Pancreas (tissue), 10 donors: ENCODE data around the gene SH3RF3. TPM values are rescaled to one million over a fixed set of nuclear protein-coding genes. Genes with fewer than 3 reads are reported as not detected.

Experiments
- ATAC-seq, 4 donors: fragments of 200-7000 bp; cut with Tn5 transposase; one replicate each; pipeline versions ENCODE4 v1.8.0 to v1.9.1; 2020; ENCODE audit warnings: mild to moderate bottlenecking in 4 of 4, moderate library complexity in 4 of 4
- DNase-seq, 6 donors: peaks; one replicate each; pipeline ENCODE4 v3.0.0-alpha.2; 2020
- FAIRE-seq: peaks from 2 replicates; lab custom pipeline; 2012; peaks lifted over from hg19 to GRCh38; lab: Jason Lieb, UNC
- H3K27ac ChIP-seq, 4 donors: fragments of 200-600 bp; sonication (generic); 1 replicate in 3 of 4; 2 replicates in 1 of 4; pipeline versions ENCODE4 v1.5.0 to v1.8.0; 2020
- H3K27me3 ChIP-seq, 4 donors: fragments of 200-600 bp; one replicate each; pipeline ENCODE4 v1.8.0; 2021
- H3K36me3 ChIP-seq, 3 donors: fragments of 200-600 bp; sonication (generic) in 1 of 3; one replicate each; pipeline versions ENCODE4 v1.5.0 to v1.8.0; 2020 to 2021
- H3K4me1 ChIP-seq, 3 donors: fragments of 200-600 bp; one replicate each; pipeline ENCODE4 v1.8.0; 2021
- H3K4me3 ChIP-seq, 4 donors: fragments of 200-600 bp; sonication (generic) in 2 of 4; one replicate each; pipeline versions ENCODE4 v1.5.0 to v1.8.0; 2020 to 2021
- H3K9me3 ChIP-seq, 4 donors: fragments of 200-600 bp; one replicate each; pipeline ENCODE4 v1.8.0; 2021
- WGBS, 2 donors: extraction: QIAGEN DNeasy Blood & Tissue Kit; methylation state at CpG; one replicate each; pipeline ENCODE4 v1.1.7; 2013; 5-methylcytosine and 5-hydroxymethylcytosine counted together
- intact Hi-C, 3 donors: fragments of 100-400 bp; cut with DNase I; formaldehyde crosslinking; loops; one replicate each; pipeline versions ENCODE4 v1.11.1 to v1.14.2; 2022
- polyA plus RNA-seq, 2 donors: library from polyadenylated mRNA; stranded (reverse); fragments of 200-250 nt; gene quantifications; one replicate each; pipeline ENCODE4 v1.2.3, GENCODE V29; 2013
- total RNA-seq, 6 donors: library from RNA; stranded (reverse); fragmentation: NEBNext Ultra II Directional in 4 of 6; extraction: Animal tissue kit (Norgen Biotek cat#: 25700) in 4 of 6; gene quantifications; one replicate each; pipeline versions ENCODE4 v1.2.1 to v1.2.4, GENCODE V29; 2021 to 2023
- TF ChIP-seq, protein P1 (sequence below), 4 donors: fragments of 200-600 bp; sonication (generic) in 3 of 4; IDR thresholded peaks; one replicate each; pipeline versions ENCODE4 v1.5.0 to v1.8.0; 2021; ENCODE audit warnings: antibody characterized with exemption in 4 of 4
- donor health status: healthy with polysubstance abuse.
- donor health status: DM: no; HTN: no; CAD: no; lungs with moderate emphysema.
- donor health status: DM: no; HTN: no; CAD: no.
- donor health status: control.
- donor health status: control.
- donor health status: Bipolar disorder and iron deficiency.
- donor health status: DM: yes; HTN: yes; CAD: no.
- donor health status: DM: no; HTN: no; CAD: no.
- donor health status: DM: no; HTN: no; CAD: no.
- donor health status: DM: yes; HTN: yes; CAD: no.

Gene SH3RF3
- total and polyA plus RNA-seq, 8 donors = 1.1 to 3.5 (median 1.8) TPM

DNA sequence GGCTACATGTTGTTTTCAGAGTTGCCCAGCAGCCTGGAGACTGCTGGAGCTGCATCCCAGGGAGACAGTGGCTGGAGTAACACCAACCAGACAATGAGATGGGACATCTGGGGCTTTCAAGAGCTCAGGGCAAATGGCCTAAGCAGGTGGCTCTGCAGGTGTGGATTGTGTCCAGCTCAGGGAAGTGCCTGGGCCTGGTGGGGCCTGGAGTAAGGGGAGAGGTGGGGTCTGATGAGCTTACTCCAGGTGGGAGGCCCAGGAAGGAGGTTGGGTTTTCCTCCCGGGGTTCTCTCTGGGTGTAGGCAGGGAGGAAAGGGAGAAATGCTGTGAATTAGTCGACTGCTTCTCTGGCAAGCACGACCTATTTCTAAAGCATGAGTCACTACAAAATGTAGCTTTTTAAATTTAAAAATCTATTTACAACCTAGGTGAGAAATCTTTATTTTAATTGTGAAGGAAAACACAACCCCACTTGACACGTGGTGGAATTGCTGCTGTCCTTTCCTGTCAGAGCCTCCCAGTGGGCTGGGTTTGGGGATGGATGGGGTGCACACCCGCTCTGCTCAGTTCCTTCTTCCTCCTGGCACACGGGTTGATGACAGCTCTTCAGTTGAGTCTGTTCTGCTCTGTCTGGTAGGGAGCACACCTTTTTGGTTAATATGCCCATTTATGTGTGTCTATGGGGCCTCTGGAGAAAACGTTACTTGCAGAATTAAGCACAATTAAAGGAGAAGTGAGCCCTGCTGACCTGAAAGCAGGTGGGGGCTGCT, 81.6 kb downstream of the SH3RF3 start:
- no peaks in the 10 kb centered on the region for H3K9me3 ChIP-seq
- H3K4me1 ChIP-seq = peaks cover 0 to 6% (median 5%) of the 10 kb centered on the region in 3 donors
- peak in 1 of 4 donors; percentile 35 for ATAC-seq
- 44 to 58% methylated on average over 7 of the region's 7 CpGs for WGBS, 2 donors
- TF ChIP-seq, protein P1, sequence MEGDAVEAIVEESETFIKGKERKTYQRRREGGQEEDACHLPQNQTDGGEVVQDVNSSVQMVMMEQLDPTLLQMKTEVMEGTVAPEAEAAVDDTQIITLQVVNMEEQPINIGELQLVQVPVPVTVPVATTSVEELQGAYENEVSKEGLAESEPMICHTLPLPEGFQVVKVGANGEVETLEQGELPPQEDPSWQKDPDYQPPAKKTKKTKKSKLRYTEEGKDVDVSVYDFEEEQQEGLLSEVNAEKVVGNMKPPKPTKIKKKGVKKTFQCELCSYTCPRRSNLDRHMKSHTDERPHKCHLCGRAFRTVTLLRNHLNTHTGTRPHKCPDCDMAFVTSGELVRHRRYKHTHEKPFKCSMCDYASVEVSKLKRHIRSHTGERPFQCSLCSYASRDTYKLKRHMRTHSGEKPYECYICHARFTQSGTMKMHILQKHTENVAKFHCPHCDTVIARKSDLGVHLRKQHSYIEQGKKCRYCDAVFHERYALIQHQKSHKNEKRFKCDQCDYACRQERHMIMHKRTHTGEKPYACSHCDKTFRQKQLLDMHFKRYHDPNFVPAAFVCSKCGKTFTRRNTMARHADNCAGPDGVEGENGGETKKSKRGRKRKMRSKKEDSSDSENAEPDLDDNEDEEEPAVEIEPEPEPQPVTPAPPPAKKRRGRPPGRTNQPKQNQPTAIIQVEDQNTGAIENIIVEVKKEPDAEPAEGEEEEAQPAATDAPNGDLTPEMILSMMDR (IDR thresholded peaks at IDR 0.05) = no peak
- no peaks in the 10 kb centered on the region for H3K27me3 ChIP-seq
- H3K36me3 ChIP-seq = no peaks in the 10 kb centered on the region
- intact Hi-C loops = no loop called here
- DNase-seq = no peak
- H3K27ac ChIP-seq = peak overlapping the region in 1 of 4 donors; percentile 47
- FAIRE-seq = no peak
- H3K4me3 ChIP-seq = no peak overlapping the region

- Histone ChIP-seq H3K27me3 (no peaks in the 10 kb centered on the region), H3K9me3 (no peaks in the 10 kb centered on the region), H3K4me3 (no peak overlapping the region), H3K27ac (no peak overlapping the region), H3K36me3 (no peaks in the 10 kb centered on the region), H3K4me1 (peaks cover 0 to 6% (median 5%) of the 10 kb centered on the region in 3 donors)
- ATAC-seq = no peak
- no peak for DNase-seq
- TF ChIP-seq, protein P1 (IDR thresholded peaks at IDR 0.05) = no peak
- no peak for FAIRE-seq
- WGBS, 2 donors = 72 to 78% methylated on average over 10 of the region's 10 CpGs
- intact Hi-C loops = no loop called here
These were observed 82.3 kb downstream of the SH3RF3 start for GRCh38 chr2:109211315-109211714.

GRCh38 chr2:109212836-109213563, 84.0 kb downstream of the SH3RF3 start:
- no peaks in the 10 kb centered on the region for H3K36me3 ChIP-seq
- intact Hi-C loops = no loop called here
- H3K4me1 ChIP-seq = peaks cover under 1 to 9% (median 6%) of the 10 kb centered on the region in 3 donors
- H3K27me3 ChIP-seq = no peaks in the 10 kb centered on the region
- no peak for DNase-seq
- 77 to 89% methylated on average over 10 of the region's 10 CpGs for WGBS, 2 donors
- ATAC-seq = no peak
- FAIRE-seq = no peak
- no peak overlapping the region for H3K27ac ChIP-seq
- H3K9me3 ChIP-seq = no peaks in the 10 kb centered on the region
- TF ChIP-seq, protein P1 (IDR thresholded peaks at IDR 0.05) = no peak
- H3K4me3 ChIP-seq = no peak overlapping the region

DNA sequence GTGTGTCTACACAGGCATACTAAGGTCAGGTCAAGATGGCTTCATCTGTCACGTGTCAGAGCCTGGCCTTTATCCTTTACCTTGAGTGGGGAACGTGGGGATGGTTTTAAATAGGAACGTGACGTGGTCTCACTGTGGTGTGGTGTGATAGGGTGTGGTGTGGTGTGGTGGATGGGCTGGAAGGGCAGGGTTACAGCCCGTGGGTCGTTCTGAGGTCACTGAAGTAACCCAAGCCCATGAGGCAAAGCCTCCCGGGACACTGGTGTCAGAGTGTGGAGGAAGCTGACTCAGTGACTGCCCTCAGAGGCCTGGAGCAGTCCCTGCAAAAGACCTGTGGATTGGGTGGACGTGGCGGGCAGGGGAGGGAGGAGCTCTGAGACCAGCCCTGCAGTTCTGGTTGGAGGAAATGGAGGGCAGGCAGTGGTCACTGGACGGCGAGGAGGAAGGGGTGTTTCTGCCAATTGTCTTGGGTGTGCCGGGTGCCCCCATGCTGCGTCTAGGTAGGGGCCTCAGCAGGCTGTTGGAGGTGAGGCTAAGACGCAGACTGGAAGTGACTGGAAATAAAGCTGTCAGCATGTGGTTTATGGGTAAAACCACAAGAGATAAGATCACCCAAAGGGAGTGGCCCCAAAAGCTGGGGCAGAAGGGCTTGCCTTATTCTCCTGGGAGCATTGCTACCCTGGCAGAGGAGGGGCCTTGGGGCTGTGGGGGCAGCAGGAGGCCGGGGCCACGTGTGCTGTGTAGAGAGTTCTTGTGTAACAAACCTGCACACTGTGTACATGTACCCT, 84.8 kb downstream of the SH3RF3 start:
- H3K27me3 ChIP-seq = no peaks in the 10 kb centered on the region
- no peak overlapping the region for H3K27ac ChIP-seq
- no peak overlapping the region for H3K4me3 ChIP-seq
- intact Hi-C loops = no loop called here
- WGBS, 2 donors = 64 to 73% methylated on average over 16 of the region's 16 CpGs
- TF ChIP-seq, protein P1 (IDR thresholded peaks at IDR 0.05) = no peak
- ATAC-seq (peak in 3 of 4 donors; percentile 24 to 43 (median 37)), FAIRE-seq (no peak), DNase-seq (no peak)
- H3K36me3 ChIP-seq = no peaks in the 10 kb centered on the region
- peaks cover 5 to 11% (median 6%) of the 10 kb centered on the region in 3 donors for H3K4me1 ChIP-seq
- H3K9me3 ChIP-seq = no peaks in the 10 kb centered on the region
